GM21717 (cell line): ENCODE measurements around the gene MCC.
A peak's percentile ranks its signal among the peaks of the same experiment; 100 is the strongest.

Experiments
- ATAC-seq: cut with Tn5 transposase; IDR thresholded peaks from one replicate; pipeline ENCODE4 v1.9.1; 2021; ENCODE audit warnings: mild to moderate bottlenecking, moderate library complexity; ENCODE audit not compliant: unreplicated experiment

Gene MCC

GRCh38 chr5:113123618-113124017 is 364.6 kb downstream of the MCC start:
- no peak for ATAC-seq

- no peak for ATAC-seq
These were observed 366.2 kb downstream of the MCC start for GRCh38 chr5:113122053-113122452.

- no peak for ATAC-seq
These were observed 368.9 kb downstream of the MCC start for GRCh38 chr5:113119246-113119924.

- ATAC-seq = no peak
These were observed 369.5 kb downstream of the MCC start for GRCh38 chr5:113118765-113119164.

- no peak for ATAC-seq
These were observed 370.0 kb downstream of the MCC start for GRCh38 chr5:113118298-113118697.

GRCh38 chr5:113117543-113118115 is 370.6 kb downstream of the MCC start:
- no peak for ATAC-seq

GRCh38 chr5:113115956-113116355 is 372.3 kb downstream of the MCC start:
- no peak for ATAC-seq

GRCh38 chr5:113115061-113115460 is 373.2 kb downstream of the MCC start:
- peak; percentile 82 for ATAC-seq

GRCh38 chr5:113114559-113114958 is 373.7 kb downstream of the MCC start:
- ATAC-seq = no peak

GRCh38 chr5:113112435-113112834 is 375.8 kb downstream of the MCC start:
- ATAC-seq = no peak

- ATAC-seq = no peak
These were observed 378.1 kb downstream of the MCC start for GRCh38 chr5:113110117-113110516.

GRCh38 chr5:113109344-113109743 is 378.9 kb downstream of the MCC start:
- ATAC-seq = no peak

GRCh38 chr5:113108485-113108884 is 379.8 kb downstream of the MCC start:
- no peak for ATAC-seq

GRCh38 chr5:113106821-113107220 is 381.4 kb downstream of the MCC start:
- ATAC-seq = no peak

- ATAC-seq = no peak
These were observed 382.5 kb downstream of the MCC start for GRCh38 chr5:113105693-113106280.

GRCh38 chr5:113103330-113103729 is 384.9 kb downstream of the MCC start:
- no peak for ATAC-seq

- ATAC-seq = no peak
These were observed 386.1 kb downstream of the MCC start for GRCh38 chr5:113102121-113102531.

- ATAC-seq = no peak
These were observed 387.3 kb downstream of the MCC start for GRCh38 chr5:113100981-113101380.

GRCh38 chr5:113099822-113100221 is 388.4 kb downstream of the MCC start:
- ATAC-seq = no peak

- ATAC-seq = no peak
These were observed 389.9 kb downstream of the MCC start for GRCh38 chr5:113098378-113098777.

- no peak for ATAC-seq
These were observed 392.4 kb downstream of the MCC start for GRCh38 chr5:113095831-113096230.

- ATAC-seq = no peak
These were observed 394.7 kb downstream of the MCC start for GRCh38 chr5:113093558-113093957.
